ENCODE data around the gene LMX1A.

Gene LMX1A

DNA sequence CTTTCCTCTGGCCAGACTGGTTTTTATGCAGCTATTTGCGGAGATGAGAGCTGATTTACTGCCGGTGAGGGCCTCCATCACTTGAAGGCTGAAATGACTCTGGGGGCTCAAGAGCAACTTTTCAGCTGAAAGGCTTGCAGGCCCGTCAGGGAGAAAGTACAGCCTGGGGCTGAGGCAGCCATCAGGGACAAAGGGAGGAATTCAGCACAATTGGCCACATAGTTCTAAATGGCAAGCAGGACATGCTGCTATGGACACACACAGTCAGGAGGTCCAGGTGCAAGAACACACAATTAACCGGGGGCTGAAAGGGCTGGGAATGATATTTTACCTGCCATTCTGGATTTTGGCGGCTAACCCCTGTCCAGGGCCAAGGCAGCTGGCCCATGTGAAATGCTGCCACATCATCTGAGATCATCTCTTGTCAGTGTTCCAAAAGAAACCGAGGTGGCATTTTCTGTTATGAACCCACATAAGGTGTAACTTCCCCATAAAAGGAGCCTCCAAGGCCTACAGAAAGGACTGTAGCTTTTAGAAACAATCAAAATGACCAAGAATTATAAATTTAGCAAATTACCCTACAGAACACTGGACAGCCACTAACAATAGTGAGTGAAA is 58.2 kb downstream of the LMX1A start:
- H3K14ac ChIP-seq (ENCODE audit: low read length): no peak overlapping the region
- no peak overlapping the region for H4K12ac ChIP-seq (ENCODE audit: low read depth, low read length)
- H4K91ac ChIP-seq (ENCODE audit: low read depth, low read length): no peak overlapping the region
- H3K23ac ChIP-seq (ENCODE audit: low read length): no peak overlapping the region
- H2AK5ac ChIP-seq (ENCODE audit: low read length): no peak overlapping the region
- no peaks in the 10 kb centered on the region for H3K27me3 ChIP-seq (ENCODE audit: insufficient read depth, low read length)
- H3K36me3 ChIP-seq (ENCODE audit: control insufficient read depth in 1 of 2, insufficient read depth in 2 of 2, low read length in 2 of 2): no peaks in the 10 kb centered on the region
- no peak overlapping the region for H2AFZ ChIP-seq (ENCODE audit: insufficient read depth, low read length, poor library complexity)
- H2BK120ac ChIP-seq (ENCODE audit: insufficient read depth, low read length, poor library complexity): no peak overlapping the region
- no peak overlapping the region for H3K4ac ChIP-seq (ENCODE audit: low read depth, low read length)
- no peak overlapping the region for H3K4me3 ChIP-seq (ENCODE audit: low read depth, low read length)
- DNase-seq: no peak
- H2BK5ac ChIP-seq (ENCODE audit: low read depth, low read length, poor library complexity): no peak overlapping the region
- H3K9ac ChIP-seq (ENCODE audit: low read length): no peak overlapping the region
- no CpG with 5 or more reads among the region's 6 CpGs for WGBS (ENCODE audit: extremely low coverage, insufficient coverage, insufficient read length)
- H3K4me1 ChIP-seq (ENCODE audit: control insufficient read depth in 1 of 2, insufficient read depth in 2 of 2, low read length in 2 of 2): no peaks in the 10 kb centered on the region
- H4K8ac ChIP-seq (ENCODE audit: low read depth, low read length): no peak overlapping the region
- H3K18ac ChIP-seq (ENCODE audit: low read length): no peak overlapping the region
- no peak overlapping the region for H3K27ac ChIP-seq (ENCODE audit: low read depth, low read length)
- no peak overlapping the region for H3K4me2 ChIP-seq (ENCODE audit: low read length)
- no peaks in the 10 kb centered on the region for H3K79me2 ChIP-seq (ENCODE audit: control insufficient read depth, insufficient read depth, low read length, poor library complexity)
- no peaks in the 10 kb centered on the region for H3K79me1 ChIP-seq (ENCODE audit: low read length)
- H2BK12ac ChIP-seq (ENCODE audit: low read length): no peak overlapping the region
- H3K9me3 ChIP-seq (ENCODE audit: insufficient read depth, low read depth, low read length): peaks cover 2% of the 10 kb centered on the region

DNA sequence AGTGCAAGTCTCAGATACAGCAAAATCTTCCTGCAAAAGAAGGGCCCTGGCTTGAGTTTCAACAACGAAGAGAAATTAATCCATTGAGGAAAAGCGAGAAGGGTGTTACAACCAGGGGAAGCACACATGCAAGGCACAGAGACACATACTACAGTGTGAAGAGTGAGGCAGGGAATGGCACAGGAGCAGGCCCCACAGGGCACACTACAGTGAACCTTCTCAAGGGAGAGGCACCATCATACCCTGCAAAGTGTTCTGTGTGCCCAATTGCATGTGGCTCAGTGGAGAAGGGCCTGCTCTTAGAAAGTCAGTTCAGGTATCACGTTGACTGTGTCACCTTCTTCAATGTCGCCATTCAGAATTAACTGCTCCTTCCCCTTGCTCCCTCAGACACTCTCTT is 60.3 kb downstream of the LMX1A start:
- Histone ChIP-seq H3K27ac (ENCODE audit: low read depth, low read length) (no peak overlapping the region), H2AFZ (ENCODE audit: insufficient read depth, low read length, poor library complexity) (no peak overlapping the region), H2BK12ac (ENCODE audit: low read length) (no peak overlapping the region), H2AK5ac (ENCODE audit: low read length) (no peak overlapping the region), H3K4ac (ENCODE audit: low read depth, low read length) (no peak overlapping the region), H3K79me1 (ENCODE audit: low read length) (no peaks in the 10 kb centered on the region), H3K18ac (ENCODE audit: low read length) (no peak overlapping the region), H3K4me3 (ENCODE audit: low read depth, low read length) (no peak overlapping the region), H3K4me2 (ENCODE audit: low read length) (no peak overlapping the region), H3K36me3 (ENCODE audit: control insufficient read depth in 1 of 2, insufficient read depth in 2 of 2, low read length in 2 of 2) (no peaks in the 10 kb centered on the region), H4K12ac (ENCODE audit: low read depth, low read length) (no peak overlapping the region), H4K91ac (ENCODE audit: low read depth, low read length) (no peak overlapping the region), H3K9ac (ENCODE audit: low read length) (no peak overlapping the region), H4K8ac (ENCODE audit: low read depth, low read length) (no peak overlapping the region), H3K23ac (ENCODE audit: low read length) (peak overlapping the region; percentile 61), H2BK5ac (ENCODE audit: low read depth, low read length, poor library complexity) (no peak overlapping the region), H3K4me1 (ENCODE audit: control insufficient read depth in 1 of 2, insufficient read depth in 2 of 2, low read length in 2 of 2) (no peaks in the 10 kb centered on the region), H2BK120ac (ENCODE audit: insufficient read depth, low read length, poor library complexity) (no peak overlapping the region), H3K9me3 (ENCODE audit: insufficient read depth, low read depth, low read length) (peaks cover 2% of the 10 kb centered on the region), H3K14ac (ENCODE audit: low read length) (no peak overlapping the region), H3K79me2 (ENCODE audit: control insufficient read depth, insufficient read depth, low read length, poor library complexity) (no peaks in the 10 kb centered on the region), H3K27me3 (ENCODE audit: insufficient read depth, low read length) (no peaks in the 10 kb centered on the region)
- DNase-seq: no peak
- WGBS (ENCODE audit: extremely low coverage, insufficient coverage, insufficient read length): no CpG with 5 or more reads among the region's 4 CpGs

- Histone ChIP-seq H3K36me3 (ENCODE audit: control insufficient read depth in 1 of 2, insufficient read depth in 2 of 2, low read length in 2 of 2) (no peaks in the 10 kb centered on the region), H4K91ac (ENCODE audit: low read depth, low read length) (no peak overlapping the region), H4K8ac (ENCODE audit: low read depth, low read length) (no peak overlapping the region), H3K9me3 (ENCODE audit: insufficient read depth, low read depth, low read length) (peaks cover 2% of the 10 kb centered on the region), H3K4me2 (ENCODE audit: low read length) (no peak overlapping the region), H3K27ac (ENCODE audit: low read depth, low read length) (no peak overlapping the region), H2AK5ac (ENCODE audit: low read length) (no peak overlapping the region), H3K4ac (ENCODE audit: low read depth, low read length) (no peak overlapping the region), H3K23ac (ENCODE audit: low read length) (no peak overlapping the region), H3K79me1 (ENCODE audit: low read length) (no peaks in the 10 kb centered on the region), H3K4me1 (ENCODE audit: control insufficient read depth in 1 of 2, insufficient read depth in 2 of 2, low read length in 2 of 2) (peaks cover 2 to 3% of the 10 kb centered on the region in 2 experiments), H2AFZ (ENCODE audit: insufficient read depth, low read length, poor library complexity) (no peak overlapping the region), H3K9ac (ENCODE audit: low read length) (no peak overlapping the region), H3K79me2 (ENCODE audit: control insufficient read depth, insufficient read depth, low read length, poor library complexity) (no peaks in the 10 kb centered on the region), H3K27me3 (ENCODE audit: insufficient read depth, low read length) (no peaks in the 10 kb centered on the region), H3K4me3 (ENCODE audit: low read depth, low read length) (no peak overlapping the region), H3K18ac (ENCODE audit: low read length) (no peak overlapping the region), H2BK120ac (ENCODE audit: insufficient read depth, low read length, poor library complexity) (no peak overlapping the region), H2BK12ac (ENCODE audit: low read length) (no peak overlapping the region), H3K14ac (ENCODE audit: low read length) (no peak overlapping the region), H4K12ac (ENCODE audit: low read depth, low read length) (no peak overlapping the region), H2BK5ac (ENCODE audit: low read depth, low read length, poor library complexity) (no peak overlapping the region)
- DNase-seq: peak in 1 of 2 donors; percentile 16
- WGBS (ENCODE audit: extremely low coverage, insufficient coverage, insufficient read length): no CpG with 5 or more reads among the region's 7 CpGs
Observed at GRCh38 chr1:165290148-165290547, 66.4 kb downstream of the LMX1A start.

DNA sequence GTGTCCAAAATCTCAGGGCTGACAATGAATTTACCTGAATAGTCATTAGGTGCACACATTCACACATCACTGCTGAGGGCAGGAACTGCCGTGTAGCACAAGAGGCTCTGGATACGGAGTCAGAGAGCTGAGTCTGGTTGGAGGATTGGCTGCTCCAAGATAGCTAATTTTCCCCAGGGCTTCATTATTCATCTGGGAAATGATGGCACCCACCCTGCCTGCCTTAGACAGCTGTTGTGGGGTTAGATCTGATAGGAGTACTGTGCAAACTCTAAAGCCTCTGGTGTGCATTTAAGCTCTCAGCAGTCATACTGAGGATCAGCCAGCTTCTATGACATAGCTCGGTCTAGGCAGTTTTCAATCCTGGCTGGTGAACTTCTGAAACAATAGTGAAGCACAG is 67.0 kb downstream of the LMX1A start:
- no peak overlapping the region for H4K12ac ChIP-seq (ENCODE audit: low read depth, low read length)
- no peaks in the 10 kb centered on the region for H3K79me2 ChIP-seq (ENCODE audit: control insufficient read depth, insufficient read depth, low read length, poor library complexity)
- no peak for DNase-seq
- H3K36me3 ChIP-seq (ENCODE audit: control insufficient read depth in 1 of 2, insufficient read depth in 2 of 2, low read length in 2 of 2): no peaks in the 10 kb centered on the region
- peaks cover 2 to 3% of the 10 kb centered on the region in 2 experiments for H3K4me1 ChIP-seq (ENCODE audit: control insufficient read depth in 1 of 2, insufficient read depth in 2 of 2, low read length in 2 of 2)
- H2BK12ac ChIP-seq (ENCODE audit: low read length): no peak overlapping the region
- H2AFZ ChIP-seq (ENCODE audit: insufficient read depth, low read length, poor library complexity): no peak overlapping the region
- no peak overlapping the region for H3K23ac ChIP-seq (ENCODE audit: low read length)
- H3K18ac ChIP-seq (ENCODE audit: low read length): no peak overlapping the region
- no peak overlapping the region for H4K91ac ChIP-seq (ENCODE audit: low read depth, low read length)
- H3K14ac ChIP-seq (ENCODE audit: low read length): no peak overlapping the region
- H3K9ac ChIP-seq (ENCODE audit: low read length): no peak overlapping the region
- no peak overlapping the region for H2AK5ac ChIP-seq (ENCODE audit: low read length)
- H3K4me3 ChIP-seq (ENCODE audit: low read depth, low read length): no peak overlapping the region
- H3K4ac ChIP-seq (ENCODE audit: low read depth, low read length): no peak overlapping the region
- H3K9me3 ChIP-seq (ENCODE audit: insufficient read depth, low read depth, low read length): peaks cover 2% of the 10 kb centered on the region
- no peak overlapping the region for H3K27ac ChIP-seq (ENCODE audit: low read depth, low read length)
- no peak overlapping the region for H2BK5ac ChIP-seq (ENCODE audit: low read depth, low read length, poor library complexity)
- H3K27me3 ChIP-seq (ENCODE audit: insufficient read depth, low read length): no peaks in the 10 kb centered on the region
- H3K4me2 ChIP-seq (ENCODE audit: low read length): no peak overlapping the region
- no CpG with 5 or more reads among the region's 3 CpGs for WGBS (ENCODE audit: extremely low coverage, insufficient coverage, insufficient read length)
- H3K79me1 ChIP-seq (ENCODE audit: low read length): no peaks in the 10 kb centered on the region
- H2BK120ac ChIP-seq (ENCODE audit: insufficient read depth, low read length, poor library complexity): no peak overlapping the region
- no peak overlapping the region for H4K8ac ChIP-seq (ENCODE audit: low read depth, low read length)

Data from trophoblast cell (in vitro differentiated cells and primary cell).